Measurements from ENCODE around the gene RNF208. TPM values are rescaled to one million over a fixed set of nuclear protein-coding genes. Genes with fewer than 3 reads are reported as not detected.
A peak's percentile ranks its signal among the peaks of the same experiment; 100 is the strongest.

The RNF208 gene
- total RNA-seq, 1 experiment from 2014 or later: 0.39 TPM

- DNase-seq (ENCODE audit: low read depth): no peak
Observed at GRCh38 chr9:137175345-137175961, 46.6 kb downstream of the RNF208 start.

- no peak for DNase-seq (ENCODE audit: low read depth)
Observed at GRCh38 chr9:137174722-137175293, 47.2 kb downstream of the RNF208 start.

- DNase-seq (ENCODE audit: low read depth): no peak
Observed at GRCh38 chr9:137173796-137174664, 48.0 kb downstream of the RNF208 start.

- DNase-seq (ENCODE audit: low read depth): peak; percentile 50
Observed at GRCh38 chr9:137172901-137173795, 48.9 kb downstream of the RNF208 start.

- no peak for DNase-seq (ENCODE audit: low read depth)
Observed at GRCh38 chr9:137171149-137171900, 50.7 kb downstream of the RNF208 start.

- DNase-seq (ENCODE audit: low read depth): no peak
Observed at GRCh38 chr9:137170486-137171148, 51.4 kb downstream of the RNF208 start.

Other genes with a start within 250 kb of the RNF208 start
- not detected in 2 replicates for gene PTGDS, start 244.7 kb downstream of the RNF208 start, total RNA-seq (2014; rRNA removed; shearing (Covaris generic))
- not detected in 2 replicates for gene LCNL1, start 239.2 kb downstream of the RNF208 start, total RNA-seq (2014; rRNA removed; shearing (Covaris generic))
- gene PAXX, start 229.8 kb downstream of the RNF208 start, total RNA-seq (2014; rRNA removed; shearing (Covaris generic)): 53.1 and 59.0 TPM in 2 replicates
- 11.0 and 18.9 TPM in 2 replicates for gene CLIC3, start 225.7 kb downstream of the RNF208 start, total RNA-seq (2014; rRNA removed; shearing (Covaris generic))
- gene ABCA2, start 194.0 kb downstream of the RNF208 start, total RNA-seq (2014; rRNA removed; shearing (Covaris generic)): 9.2 and 10.2 TPM in 2 replicates
- not detected in 2 replicates for gene FUT7, start 190.2 kb downstream of the RNF208 start, total RNA-seq (2014; rRNA removed; shearing (Covaris generic))
- 8.2 and 10.7 TPM in 2 replicates for gene NPDC1, start 176.1 kb downstream of the RNF208 start, total RNA-seq (2014; rRNA removed; shearing (Covaris generic))
- not detected in 2 replicates for gene ENTPD2, start 168.2 kb downstream of the RNF208 start, total RNA-seq (2014; rRNA removed; shearing (Covaris generic))
- gene SAPCD2, start 151.7 kb downstream of the RNF208 start, total RNA-seq (2014; rRNA removed; shearing (Covaris generic)): 11.8 and 28.5 TPM in 2 replicates
- gene UAP1L1, start 144.7 kb downstream of the RNF208 start, total RNA-seq (2014; rRNA removed; shearing (Covaris generic)): 6.7 and 12.9 TPM in 2 replicates
- gene MAN1B1, start 135.3 kb downstream of the RNF208 start, total RNA-seq (2014; rRNA removed; shearing (Covaris generic)): 86.8 and 145 TPM in 2 replicates
- gene DPP7, start 107.5 kb downstream of the RNF208 start, total RNA-seq (2014; rRNA removed; shearing (Covaris generic)): 26.8 and 30.0 TPM in 2 replicates
- not detected in 2 replicates for gene GRIN1, start 83.1 kb downstream of the RNF208 start, total RNA-seq (2014; rRNA removed; shearing (Covaris generic))
- gene LRRC26, start 52.2 kb downstream of the RNF208 start, total RNA-seq (2014; rRNA removed; shearing (Covaris generic)): not detected in 2 replicates
- not detected in 2 replicates for gene TMEM210, start 50.2 kb downstream of the RNF208 start, total RNA-seq (2014; rRNA removed; shearing (Covaris generic))
- gene ANAPC2, start 33.7 kb downstream of the RNF208 start, total RNA-seq (2014; rRNA removed; shearing (Covaris generic)): 8.6 and 17.6 TPM in 2 replicates
- 99.7 and 110 TPM in 2 replicates for gene SSNA1, start 33.6 kb downstream of the RNF208 start, total RNA-seq (2014; rRNA removed; shearing (Covaris generic))
- 4.5 and 8.5 TPM in 2 replicates for gene TPRN, start 21.5 kb downstream of the RNF208 start, total RNA-seq (2014; rRNA removed; shearing (Covaris generic))
- gene TMEM203, start 16.6 kb downstream of the RNF208 start, total RNA-seq (2014; rRNA removed; shearing (Covaris generic)): 68.2 and 68.9 TPM in 2 replicates
- 14.9 and 17.6 TPM in 2 replicates for gene NDOR1, start 16.5 kb downstream of the RNF208 start, total RNA-seq (2014; rRNA removed; shearing (Covaris generic))
- gene CYSRT1, start 2.9 kb upstream of the RNF208 start, total RNA-seq (2014; rRNA removed; shearing (Covaris generic)): 0.44 and 1.0 TPM in 2 replicates
- not detected in 2 replicates for gene RNF224, start 5.3 kb upstream of the RNF208 start, total RNA-seq (2014; rRNA removed; shearing (Covaris generic))
- 0.10 TPM in 1 of 2 replicates, not detected in the other for gene SLC34A3, start 8.7 kb upstream of the RNF208 start, total RNA-seq (2014; rRNA removed; shearing (Covaris generic))
- 273 and 381 TPM in 2 replicates for gene TUBB4B, start 19.0 kb upstream of the RNF208 start, total RNA-seq (2014; rRNA removed; shearing (Covaris generic))
- not detected in 2 replicates for gene STPG3, start 29.0 kb upstream of the RNF208 start, total RNA-seq (2014; rRNA removed; shearing (Covaris generic))
- gene NELFB, start 33.1 kb upstream of the RNF208 start, total RNA-seq (2014; rRNA removed; shearing (Covaris generic)): 41.8 and 73.9 TPM in 2 replicates
- gene TOR4A, start 55.5 kb upstream of the RNF208 start, total RNA-seq (2014; rRNA removed; shearing (Covaris generic)): 1.7 TPM in 2 replicates
- not detected in 2 replicates for gene NRARP, start 80.0 kb upstream of the RNF208 start, total RNA-seq (2014; rRNA removed; shearing (Covaris generic))
- 1.6 and 2.7 TPM in 2 replicates for gene EXD3, start 200.9 kb upstream of the RNF208 start, total RNA-seq (2014; rRNA removed; shearing (Covaris generic))
- not detected in 2 replicates for gene NOXA1, start 201.2 kb upstream of the RNF208 start, total RNA-seq (2014; rRNA removed; shearing (Covaris generic))
- gene ENTPD8, start 219.1 kb upstream of the RNF208 start, total RNA-seq (2014; rRNA removed; shearing (Covaris generic)): not detected in 2 replicates
- 11.8 and 24.0 TPM in 2 replicates for gene NSMF, start 237.1 kb upstream of the RNF208 start, total RNA-seq (2014; rRNA removed; shearing (Covaris generic))

All from M059J (cell line).